Upper lobe of right lung (tissue), 1 donor: ENCODE measurements around the gene LYPD3. TPM values are rescaled to one million over a fixed set of nuclear protein-coding genes. Genes with fewer than 3 reads are reported as not detected.
"Not testable (repeated sequence)": the region's sequence is repeated elsewhere in the genome, so short reads cannot be mapped to it uniquely, and the experiment has no call there.

ENCODE experiments used
- ATAC-seq: fragments of 200-7000 bp; cut with Tn5 transposase; one replicate; pipeline ENCODE4 v1.9.1; 2020; ENCODE audit warnings: mild to moderate bottlenecking, moderate library complexity
- DNase-seq: peaks from one replicate; pipeline ENCODE4 v3.0.0-alpha.2; 2020
- H3K27ac ChIP-seq: fragments of 200-600 bp; one replicate; pipeline ENCODE4 v1.8.0; 2022
- H3K27me3 ChIP-seq: fragments of 200-600 bp; one replicate; pipeline ENCODE4 v1.8.0; 2022; ENCODE audit warnings: mild to moderate bottlenecking
- H3K36me3 ChIP-seq: fragments of 200-600 bp; one replicate; pipeline ENCODE4 v1.8.0; 2022
- H3K4me1 ChIP-seq: fragments of 200-600 bp; one replicate; pipeline ENCODE4 v1.8.0; 2022
- H3K4me3 ChIP-seq: fragments of 200-600 bp; one replicate; pipeline ENCODE4 v1.8.0; 2022; ENCODE audit warnings: mild to moderate bottlenecking
- H3K9me3 ChIP-seq: fragments of 200-600 bp; one replicate; pipeline ENCODE4 v1.8.0; 2022
- CTCF ChIP-seq: fragments of 200-600 bp; IDR thresholded peaks from one replicate; pipeline ENCODE4 v1.8.0; 2022; ENCODE audit warnings: antibody characterized with exemption
- intact Hi-C: fragments of 100-400 bp; cut with DNase I; formaldehyde crosslinking; loops from one replicate; pipeline ENCODE4 v1.11.0; 2022
- total RNA-seq: library from RNA; stranded (reverse); fragmentation: NEBNext Ultra II Directional; extraction: Animal tissue kit (Norgen Biotek cat#: 25700); gene quantifications from one replicate; pipeline ENCODE4 v1.2.1, GENCODE V29; 2021
- donor health status: DM: no; HTN: yes; CAD: no; lungs with severe emphysema.

Gene LYPD3
- total RNA-seq, 1 donor from 2014 or later = 0.75 TPM

- no peak overlapping the region for H3K4me3 ChIP-seq
- H3K27ac ChIP-seq = no peak overlapping the region
- H3K9me3 ChIP-seq = no peaks in the 10 kb centered on the region
- peak; percentile 36 for ATAC-seq
- DNase-seq = no peak
- no peak for TF ChIP-seq CTCF
- intact Hi-C loops = no loop called here
- no peaks in the 10 kb centered on the region for H3K36me3 ChIP-seq
- no peaks in the 10 kb centered on the region for H3K27me3 ChIP-seq
- peaks cover under 1% of the 10 kb centered on the region for H3K4me1 ChIP-seq
Observed at GRCh38 chr19:43450545-43450997, 14.8 kb downstream of the LYPD3 start.

- ATAC-seq (no peak), DNase-seq (no peak)
- no peaks in the 10 kb centered on the region for H3K9me3 ChIP-seq
- H3K36me3 ChIP-seq = no peaks in the 10 kb centered on the region
- intact Hi-C loops = loop anchor here (5.0 kb wide), 1 partner anchor 75 kb away; no protein-coding TSS in a partner anchor
- H3K27ac ChIP-seq = no peak overlapping the region
- H3K4me3 ChIP-seq = no peak overlapping the region
- TF ChIP-seq CTCF = no peak
- no peaks in the 10 kb centered on the region for H3K27me3 ChIP-seq
- H3K4me1 ChIP-seq = no peaks in the 10 kb centered on the region
Observed at GRCh38 chr19:43447655-43448054, 17.8 kb downstream of the LYPD3 start.

GRCh38 chr19:43446746-43447489 is 18.5 kb downstream of the LYPD3 start:
- ATAC-seq = peak; percentile 95
- peak; percentile 86 for DNase-seq

GRCh38 chr19:43445426-43445825 is 20.0 kb downstream of the LYPD3 start:
- no peak for TF ChIP-seq CTCF
- H3K36me3 ChIP-seq = no peaks in the 10 kb centered on the region
- no peak overlapping the region for H3K27ac ChIP-seq
- DNase-seq (no peak), ATAC-seq (no peak)
- no peaks in the 10 kb centered on the region for H3K9me3 ChIP-seq
- H3K4me1 ChIP-seq = no peaks in the 10 kb centered on the region
- intact Hi-C loops = loop anchor here (5.0 kb wide), 1 partner anchor 77 kb away; no protein-coding TSS in a partner anchor
- H3K4me3 ChIP-seq = no peak overlapping the region
- no peaks in the 10 kb centered on the region for H3K27me3 ChIP-seq

More at GRCh38 chr19:43446746-43447489, 18.5 kb downstream of the LYPD3 start:
- H3K4me3 ChIP-seq = no peak overlapping the region
- peak; percentile 95 for TF ChIP-seq CTCF
- H3K4me1 ChIP-seq = no peaks in the 10 kb centered on the region
- no peak overlapping the region for H3K27ac ChIP-seq
- H3K27me3 ChIP-seq = no peaks in the 10 kb centered on the region
- H3K36me3 ChIP-seq = no peaks in the 10 kb centered on the region
- intact Hi-C loops = loop anchor here (5.0 kb wide), 1 partner anchor 75 kb away; no protein-coding TSS in a partner anchor
- no peaks in the 10 kb centered on the region for H3K9me3 ChIP-seq

- intact Hi-C loops = loop anchor here (5.0 kb wide), 1 partner anchor 78 kb away; no protein-coding TSS in a partner anchor
- DNase-seq (peak; percentile 68), ATAC-seq (peak; percentile 65)
- Histone ChIP-seq H3K9me3 (no peaks in the 10 kb centered on the region), H3K27me3 (no peaks in the 10 kb centered on the region), H3K36me3 (no peaks in the 10 kb centered on the region), H3K27ac (no peak overlapping the region), H3K4me1 (no peaks in the 10 kb centered on the region), H3K4me3 (no peak overlapping the region)
- no peak for TF ChIP-seq CTCF
Observed at GRCh38 chr19:43444531-43445287, 20.7 kb downstream of the LYPD3 start.

- H3K27me3 ChIP-seq, H3K4me1 ChIP-seq, H3K27ac ChIP-seq, H3K4me3 ChIP-seq, DNase-seq, H3K9me3 ChIP-seq, H3K36me3 ChIP-seq, intact Hi-C loops, ATAC-seq: not testable (repeated sequence)
Observed at GRCh38 chr19:43444091-43444490, 21.3 kb downstream of the LYPD3 start.
